HepG2 (cell line): ENCODE measurements around the gene PDZD7. TPM values are rescaled to one million over a fixed set of nuclear protein-coding genes. Genes with fewer than 3 reads are reported as not detected.
A peak's percentile ranks its signal among the peaks of the same experiment; 100 is the strongest.

Source experiments
- ATAC-seq: fragments of 200-7000 bp; cut with Tn5 transposase; 3 replicates; pipeline ENCODE4 v1.9.1; 2020; ENCODE audit warnings: mild to moderate bottlenecking, moderate library complexity
- Bru-seq: library from RNA; stranded (reverse); fragments of 400-500 nt; gene quantifications from one replicate; lab custom pipeline; 2021; lab: Mats Ljungman, UMichigan
- BruChase-seq, 2 experiments: library from RNA; stranded (reverse); fragments of 400-500 nt; gene quantifications; one replicate each; lab custom pipeline; 2021; lab: Mats Ljungman, UMichigan
- BruUV-seq: library from RNA; stranded (reverse); fragments of 400-500 nt; replicated peaks from 2 replicates; lab custom pipeline; 2021; lab: Mats Ljungman, UMichigan
- CTCF ChIA-PET: fragments of 300-600 bp; formaldehyde crosslinking; extraction: SDS; loops from one replicate; lab custom pipeline; 2021; ENCODE audit warnings: low total read pairs, inconsistent platforms, low intra/inter-chr PET ratio; lab: Yijun Ruan, JAX
- POLR2A ChIA-PET: fragments of 350-600 bp; sonication (Branson Sonifier 250); formaldehyde crosslinking; loops from one replicate; lab custom pipeline; 2020; ENCODE audit warnings: antibody characterized with exemption, inconsistent platforms; lab: Yijun Ruan, JAX
- DNase-seq: peaks from one replicate; pipeline ENCODE4 v3.0.0-alpha.2; 2015; ENCODE audit warnings: low spot score
- FAIRE-seq: peaks from 3 replicates; lab custom pipeline; 2011; peaks lifted over from hg19 to GRCh38; lab: Jason Lieb, UNC
- H2AFZ ChIP-seq: one replicate; pipeline ENCODE4 v1.6.1; 2011; ENCODE audit warnings: low read length, inconsistent platforms
- H3K27ac ChIP-seq: fragments of 300-600 bp; 3 replicates; pipeline ENCODE4 v1.8.0; 2011; ENCODE audit warnings: mixed run types, mild to moderate bottlenecking, mixed read lengths, low read length, inconsistent platforms; ENCODE audit not compliant: insufficient read depth; ENCODE audit errors: extremely low read length
- H3K27me3 ChIP-seq, 2 experiments: fragments of 200-600 bp in 1 of 2; 2 replicates in 1 of 2; 3 replicates in 1 of 2; pipeline versions ENCODE4 v1.6.0 to v1.8.0; 2011; ENCODE audit warnings: low read length in 2 of 2, mild to moderate bottlenecking in 2 of 2, moderate library complexity in 2 of 2, inconsistent platforms in 1 of 2; ENCODE audit not compliant: insufficient read depth in 2 of 2, control insufficient read depth in 1 of 2
- H3K36me3 ChIP-seq, 2 experiments: fragments of 200-600 bp in 1 of 2; replicated peaks in 1 of 2; 2 replicates in 1 of 2; 3 replicates in 1 of 2; pipeline versions ENCODE4 v1.5.1 to v1.8.0; 2011; ENCODE audit warnings: low read length in 2 of 2, inconsistent platforms in 1 of 2; ENCODE audit not compliant: insufficient read depth in 2 of 2, control insufficient read depth in 1 of 2
- H3K4me1 ChIP-seq: 2 replicates; pipeline ENCODE4 v1.5.1; 2012; ENCODE audit warnings: low read length, inconsistent platforms; ENCODE audit not compliant: insufficient read depth
- H3K4me2 ChIP-seq: 2 replicates; pipeline ENCODE4 v1.6.0; 2011; ENCODE audit warnings: low read depth, low read length, inconsistent platforms
- H3K4me3 ChIP-seq, 3 experiments: fragments of 200-600 bp in 1 of 3; sonication (generic), shearing (Covaris generic) in 1 of 3; replicated peaks in 1 of 3; 2 replicates each; pipeline ENCODE4 v1.5.1; 2011 to 2016; ENCODE audit warnings: low read length in 3 of 3, inconsistent platforms in 2 of 3, low read depth in 2 of 3, mild to moderate bottlenecking in 2 of 3, control low read depth in 1 of 3, mixed read lengths in 1 of 3; ENCODE audit not compliant: insufficient read depth in 1 of 3
- H3K79me2 ChIP-seq: one replicate; pipeline ENCODE4 v1.6.1; 2011; ENCODE audit warnings: low read length, inconsistent platforms; ENCODE audit not compliant: insufficient read depth
- H3K9ac ChIP-seq: 2 replicates; pipeline ENCODE4 v1.6.0; 2011; ENCODE audit warnings: mild to moderate bottlenecking, low read depth, low read length, inconsistent platforms; ENCODE audit not compliant: insufficient read depth
- H3K9me3 ChIP-seq: 2 replicates; pipeline ENCODE4 v1.5.1; 2012; ENCODE audit warnings: mild to moderate bottlenecking, low read length
- H4K20me1 ChIP-seq: 2 replicates; pipeline ENCODE4 v1.6.0; 2011; ENCODE audit warnings: inconsistent platforms, mild to moderate bottlenecking, low read length, moderate library complexity; ENCODE audit not compliant: insufficient read depth
- ZBTB7B ChIP-seq: sonication (generic); formaldehyde crosslinking; IDR thresholded peaks from 2 replicates; pipeline ENCODE4 v1.4.0; 2020; ENCODE audit warnings: missing genetic modification reagents
- ZFX ChIP-seq: sonication (generic); formaldehyde crosslinking; IDR thresholded peaks from 2 replicates; pipeline ENCODE4 v1.4.0; 2020; ENCODE audit warnings: mild to moderate bottlenecking, low read depth, missing genetic modification reagents, moderate library complexity
- ZNF383 ChIP-seq: sonication (generic); formaldehyde crosslinking; IDR thresholded peaks from 2 replicates; pipeline ENCODE4 v1.4.0; 2020; ENCODE audit warnings: missing genetic modification reagents, mild to moderate bottlenecking, borderline replicate concordance
- WGBS: methylation state at CpG from one replicate; pipeline ENCODE4 v1.1.6; 2017; ENCODE audit warnings: low lambda C conversion rate; 5-methylcytosine and 5-hydroxymethylcytosine counted together
- in situ Hi-C: cut with HindIII; loops from 2 replicates; pipeline ENCODE4 v1.10.0; 2017; ENCODE audit warnings: low pct_unique_long_range_greater_than_20kb; ENCODE audit not compliant: extremely low pct_ligation_motif_present
- intact Hi-C: fragments of 100-400 bp; cut with micrococcal nuclease; formaldehyde crosslinking; loops from one replicate; pipeline ENCODE4 v1.10.0; 2022; ENCODE audit not compliant: unreplicated experiment
- long read RNA-seq, 2 experiments: library from RNA in 1 of 2; library from polyadenylated mRNA in 1 of 2; stranded (forward) in 1 of 2; unstranded in 1 of 2; transcript quantifications; one replicate each; pipeline ENCODE4 v2.0.0, GENCODE V29; 2019 to 2022
- polyA minus RNA-seq, 3 experiments: library from RNA; depleted of rRNA, polyadenylated mRNA; stranded (reverse); fragments of >200 nt; gene quantifications; 2 replicates each; pipeline ENCODE4 v1.2.3, GENCODE V29; 2011; ENCODE audit warnings: low replicate concordance in 1 of 3
- polyA plus RNA-seq, 8 experiments: library from polyadenylated mRNA; depleted of rRNA in 3 of 8; stranded (reverse) in 7 of 8; unstranded in 1 of 8; fragments of >200 nt; fragmentation: Illumina TruSeq in 4 of 8; extraction: Trizol in 4 of 8; gene quantifications; 2 replicates each; pipeline versions ENCODE4 v1.2.1 to v1.2.3, GENCODE V29; 2011 to 2016; ENCODE audit warnings: low read depth in 4 of 8, missing spikeins in 1 of 8, mixed read lengths in 1 of 8; ENCODE audit not compliant: insufficient read depth in 1 of 8
- total RNA-seq, 5 experiments: library from RNA; depleted of rRNA; stranded (reverse); fragments of >200 nt; fragmentation: Illumina TruSeq; extraction: Trizol; gene quantifications; 2 replicates each; pipeline ENCODE4 v1.2.3, GENCODE V29; 2016; ENCODE audit warnings: low read depth in 1 of 5
- TF ChIP-seq, protein P1 (sequence below): sonication (generic); formaldehyde crosslinking; IDR thresholded peaks from 2 replicates; pipeline ENCODE4 v1.4.0; 2020; ENCODE audit warnings: mild to moderate bottlenecking, missing genetic modification reagents, borderline replicate concordance
- TF ChIP-seq, protein P2 (sequence below): sonication (generic); formaldehyde crosslinking; IDR thresholded peaks from 2 replicates; pipeline ENCODE4 v1.4.0; 2020; ENCODE audit warnings: mild to moderate bottlenecking, missing genetic modification reagents
- TF ChIP-seq, protein P3 (sequence below), 2 experiments: sonication (generic) in 1 of 2; formaldehyde crosslinking in 1 of 2; IDR thresholded peaks; 2 replicates each; pipeline versions ENCODE4 v1.4.0 to v1.6.1; 2016 to 2020; ENCODE audit warnings: borderline replicate concordance in 1 of 2, low read depth in 1 of 2, mild to moderate bottlenecking in 1 of 2, missing genetic modification reagents in 1 of 2

PDZD7 gene
- 0.60 and 0.73 TPM in 2 replicates for total RNA-seq (2016; rRNA removed; fragmentation: Illumina TruSeq; extraction: Trizol)
- 0.51 and 0.62 TPM in 2 replicates for total RNA-seq (2016; cell fraction: cytosol; rRNA removed; fragmentation: Illumina TruSeq; extraction: Trizol; ENCODE audit: low read depth)
- 0.42 and 1.1 TPM in 2 replicates for total RNA-seq (2016; cell fraction: insoluble cytoplasmic fraction; rRNA removed; fragmentation: Illumina TruSeq; extraction: Trizol)
- total RNA-seq (2016; cell fraction: membrane; rRNA removed; fragmentation: Illumina TruSeq; extraction: Trizol): 0.40 and 0.65 TPM in 2 replicates
- 1.1 and 1.3 TPM in 2 replicates for total RNA-seq (2016; cell fraction: nucleus; rRNA removed; fragmentation: Illumina TruSeq; extraction: Trizol)
- polyA plus RNA-seq (2011; rRNA removed): 0.58 and 0.78 TPM in 2 replicates
- polyA plus RNA-seq (2011; cell fraction: cytosol; rRNA removed): 0.42 TPM in 2 replicates
- 3.9 and 4.2 TPM in 2 replicates for polyA plus RNA-seq (2011; cell fraction: nucleus; rRNA removed)
- polyA plus RNA-seq (2012): 1.4 and 1.9 TPM in 2 replicates
- polyA plus RNA-seq (2016; cell fraction: cytosol; fragmentation: Illumina TruSeq; extraction: Trizol; ENCODE audit: low read depth): 0.14 and 0.16 TPM in 2 replicates
- polyA plus RNA-seq (2016; cell fraction: insoluble cytoplasmic fraction; fragmentation: Illumina TruSeq; extraction: Trizol; ENCODE audit: low read depth): 0.49 and 0.68 TPM in 2 replicates
- 0.29 and 0.30 TPM in 2 replicates for polyA plus RNA-seq (2016; cell fraction: membrane; fragmentation: Illumina TruSeq; extraction: Trizol; ENCODE audit: low read depth)
- polyA plus RNA-seq (2016; cell fraction: nucleus; fragmentation: Illumina TruSeq; extraction: Trizol; ENCODE audit: insufficient read depth, low read depth): 1.2 and 1.4 TPM in 2 replicates
- 1.4 and 3.3 TPM in 2 replicates for polyA minus RNA-seq (2011; rRNA and poly(A)+ RNA removed; ENCODE audit: low replicate concordance)
- 0.49 TPM in 1 of 2 replicates, not detected in the other for polyA minus RNA-seq (2011; cell fraction: cytosol; rRNA and poly(A)+ RNA removed)
- 1.2 and 1.3 TPM in 2 replicates for polyA minus RNA-seq (2011; cell fraction: nucleus; rRNA and poly(A)+ RNA removed)
- percentile 36 among the genes with signal in this experiment for Bru-seq, nascent RNA
- BruChase-seq, experiment 1, labeled RNA remaining after a 6-hour chase: percentile 26 among the genes with signal in this experiment
- percentile 25 among the genes with signal in this experiment for BruChase-seq, experiment 2, labeled RNA remaining after a 2-hour chase
- long read RNA-seq, experiment 1: 0 reads
- long read RNA-seq, experiment 2, partial matches to known transcripts: 1 of 4 reads
- long read RNA-seq, experiment 2, other reads (novel, unspliced or antisense): 3 of 4 reads

DNA sequence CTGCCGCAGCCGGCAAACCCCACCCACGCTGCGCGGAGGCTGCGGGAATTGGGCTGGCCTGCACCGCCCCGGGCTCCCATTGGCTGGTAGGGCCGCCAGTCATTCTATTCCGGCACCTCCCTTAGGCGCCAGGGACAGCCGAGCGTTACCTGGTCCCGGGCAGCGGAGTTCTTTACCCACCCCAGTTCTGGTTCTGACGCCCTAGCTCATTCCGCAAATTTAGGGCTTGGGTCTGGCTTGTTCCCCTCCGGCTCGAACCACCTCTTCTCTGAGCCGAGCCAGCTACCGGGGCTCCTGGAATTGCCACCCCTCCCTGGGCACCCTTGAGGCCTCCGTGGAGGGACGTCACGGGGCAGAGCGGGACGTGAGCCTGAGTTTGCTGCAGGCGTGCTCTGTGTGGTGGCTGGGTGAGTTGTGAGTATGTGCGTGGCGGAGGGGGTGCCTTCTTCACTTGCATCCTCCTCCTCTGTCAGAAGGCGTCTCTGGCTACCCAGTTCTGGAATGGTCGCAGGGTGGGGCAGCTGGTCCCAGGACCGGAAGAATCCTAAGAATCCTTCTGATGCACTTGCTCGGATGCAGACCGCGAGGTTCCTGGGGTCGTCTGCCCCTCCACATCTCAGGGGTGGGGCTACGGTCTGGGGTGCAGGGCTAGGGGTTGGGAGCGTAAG, at the start of gene PDZD7, which contains the start of gene SFXN3:
Gene PDZD7 (minus strand): TSS at position 2 of the 668 bp plus-strand sequence. CDS start 910 bp downstream, outside the sequence.
Gene SFXN3 (plus strand): TSS at position 107 of the 668 bp plus-strand sequence. CDS start 3,461 bp downstream, outside the sequence.
- 2% methylated on average over 7 of the region's 38 CpGs for WGBS
- Histone ChIP-seq H3K36me3 (peaks cover 3 to 11% of the 10 kb centered on the region in 2 experiments; a peak in 2 of 5 replicates), H3K27me3 (no peaks in the 10 kb centered on the region; a peak in 1 of 5 replicates), H3K79me2 (no peaks in the 10 kb centered on the region), H3K4me3 (peak within 1 kb of the TSS; percentile 73 to 80 (median 74)), H3K4me1 (peaks cover 66% of the 10 kb centered on the region), H2AFZ (no peak within 1 kb of the TSS), H3K4me2 (peak within 1 kb of the TSS; percentile 96), H3K9ac (peak within 1 kb of the TSS; percentile 77), H3K9me3 (no peaks in the 10 kb centered on the region), H4K20me1 (no peaks in the 10 kb centered on the region), H3K27ac (peak within 1 kb of the TSS; percentile 65)
- DNase-seq (peak; percentile 79), FAIRE-seq (no peak), ATAC-seq (peak; percentile 90)
- intact Hi-C loops (loop anchor here (5.0 kb wide), 1 partner anchor 36 kb away; no protein-coding TSS in a partner anchor), in situ Hi-C loops (loop anchor here (5.0 kb wide), 1 partner anchor 36 kb away; no protein-coding TSS in a partner anchor)
- ChIA-PET POLR2A (interaction anchor here (0.6 to 4.6 kb wide), 13 partner anchors 10 to 119 kb away, joined by 3 to 51 read pairs (median 5); partner anchors contain the start of genes KAZALD1, LZTS2, SEMA4G and SLF2), CTCF (no interaction called here)
- no TSS peak for BruUV-seq
- TF ChIP-seq ZFX (CRISPR knock-in tag) (peak; percentile 44), ZNF383 (CRISPR knock-in tag) (no peak), ZBTB7B (CRISPR knock-in tag) (0 out of 2 replicates have a peak, but pooled peaks have one; percentile 1)
- TF ChIP-seq, protein P1, sequence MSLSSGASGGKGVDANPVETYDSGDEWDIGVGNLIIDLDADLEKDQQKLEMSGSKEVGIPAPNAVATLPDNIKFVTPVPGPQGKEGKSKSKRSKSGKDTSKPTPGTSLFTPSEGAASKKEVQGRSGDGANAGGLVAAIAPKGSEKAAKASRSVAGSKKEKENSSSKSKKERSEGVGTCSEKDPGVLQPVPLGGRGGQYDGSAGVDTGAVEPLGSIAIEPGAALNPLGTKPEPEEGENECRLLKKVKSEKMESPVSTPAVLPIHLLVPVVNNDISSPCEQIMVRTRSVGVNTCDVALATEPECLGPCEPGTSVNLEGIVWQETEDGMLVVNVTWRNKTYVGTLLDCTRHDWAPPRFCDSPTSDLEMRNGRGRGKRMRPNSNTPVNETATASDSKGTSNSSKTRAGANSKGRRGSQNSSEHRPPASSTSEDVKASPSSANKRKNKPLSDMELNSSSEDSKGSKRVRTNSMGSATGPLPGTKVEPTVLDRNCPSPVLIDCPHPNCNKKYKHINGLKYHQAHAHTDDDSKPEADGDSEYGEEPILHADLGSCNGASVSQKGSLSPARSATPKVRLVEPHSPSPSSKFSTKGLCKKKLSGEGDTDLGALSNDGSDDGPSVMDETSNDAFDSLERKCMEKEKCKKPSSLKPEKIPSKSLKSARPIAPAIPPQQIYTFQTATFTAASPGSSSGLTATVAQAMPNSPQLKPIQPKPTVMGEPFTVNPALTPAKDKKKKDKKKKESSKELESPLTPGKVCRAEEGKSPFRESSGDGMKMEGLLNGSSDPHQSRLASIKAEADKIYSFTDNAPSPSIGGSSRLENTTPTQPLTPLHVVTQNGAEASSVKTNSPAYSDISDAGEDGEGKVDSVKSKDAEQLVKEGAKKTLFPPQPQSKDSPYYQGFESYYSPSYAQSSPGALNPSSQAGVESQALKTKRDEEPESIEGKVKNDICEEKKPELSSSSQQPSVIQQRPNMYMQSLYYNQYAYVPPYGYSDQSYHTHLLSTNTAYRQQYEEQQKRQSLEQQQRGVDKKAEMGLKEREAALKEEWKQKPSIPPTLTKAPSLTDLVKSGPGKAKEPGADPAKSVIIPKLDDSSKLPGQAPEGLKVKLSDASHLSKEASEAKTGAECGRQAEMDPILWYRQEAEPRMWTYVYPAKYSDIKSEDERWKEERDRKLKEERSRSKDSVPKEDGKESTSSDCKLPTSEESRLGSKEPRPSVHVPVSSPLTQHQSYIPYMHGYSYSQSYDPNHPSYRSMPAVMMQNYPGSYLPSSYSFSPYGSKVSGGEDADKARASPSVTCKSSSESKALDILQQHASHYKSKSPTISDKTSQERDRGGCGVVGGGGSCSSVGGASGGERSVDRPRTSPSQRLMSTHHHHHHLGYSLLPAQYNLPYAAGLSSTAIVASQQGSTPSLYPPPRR (CRISPR knock-in tag): no peak
- TF ChIP-seq, protein P2, sequence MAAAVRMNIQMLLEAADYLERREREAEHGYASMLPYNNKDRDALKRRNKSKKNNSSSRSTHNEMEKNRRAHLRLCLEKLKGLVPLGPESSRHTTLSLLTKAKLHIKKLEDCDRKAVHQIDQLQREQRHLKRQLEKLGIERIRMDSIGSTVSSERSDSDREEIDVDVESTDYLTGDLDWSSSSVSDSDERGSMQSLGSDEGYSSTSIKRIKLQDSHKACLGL (CRISPR knock-in tag): 0 out of 2 replicates have a peak, but pooled peaks have one; percentile 46
- TF ChIP-seq, protein P3, sequence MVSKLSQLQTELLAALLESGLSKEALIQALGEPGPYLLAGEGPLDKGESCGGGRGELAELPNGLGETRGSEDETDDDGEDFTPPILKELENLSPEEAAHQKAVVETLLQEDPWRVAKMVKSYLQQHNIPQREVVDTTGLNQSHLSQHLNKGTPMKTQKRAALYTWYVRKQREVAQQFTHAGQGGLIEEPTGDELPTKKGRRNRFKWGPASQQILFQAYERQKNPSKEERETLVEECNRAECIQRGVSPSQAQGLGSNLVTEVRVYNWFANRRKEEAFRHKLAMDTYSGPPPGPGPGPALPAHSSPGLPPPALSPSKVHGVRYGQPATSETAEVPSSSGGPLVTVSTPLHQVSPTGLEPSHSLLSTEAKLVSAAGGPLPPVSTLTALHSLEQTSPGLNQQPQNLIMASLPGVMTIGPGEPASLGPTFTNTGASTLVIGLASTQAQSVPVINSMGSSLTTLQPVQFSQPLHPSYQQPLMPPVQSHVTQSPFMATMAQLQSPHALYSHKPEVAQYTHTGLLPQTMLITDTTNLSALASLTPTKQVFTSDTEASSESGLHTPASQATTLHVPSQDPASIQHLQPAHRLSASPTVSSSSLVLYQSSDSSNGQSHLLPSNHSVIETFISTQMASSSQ (IDR thresholded peaks at IDR 0.05; ENCODE audit: low read depth): no peak
- TF ChIP-seq, protein P3 (CRISPR knock-in tag; IDR thresholded peaks at IDR 0.05; ENCODE audit: borderline replicate concordance): no peak
